CD4-positive, alpha-beta T cell treated with Interleukin-12 subunit alpha and Interleukin-12 subunit beta, for 1 hour (primary cell): Measurements from ENCODE around the gene ZSCAN9.

ENCODE experiments used
- DNase-seq: peaks from one replicate; pipeline ENCODE4 v3.0.0-alpha.2; 2020

ZSCAN9 gene

DNA sequence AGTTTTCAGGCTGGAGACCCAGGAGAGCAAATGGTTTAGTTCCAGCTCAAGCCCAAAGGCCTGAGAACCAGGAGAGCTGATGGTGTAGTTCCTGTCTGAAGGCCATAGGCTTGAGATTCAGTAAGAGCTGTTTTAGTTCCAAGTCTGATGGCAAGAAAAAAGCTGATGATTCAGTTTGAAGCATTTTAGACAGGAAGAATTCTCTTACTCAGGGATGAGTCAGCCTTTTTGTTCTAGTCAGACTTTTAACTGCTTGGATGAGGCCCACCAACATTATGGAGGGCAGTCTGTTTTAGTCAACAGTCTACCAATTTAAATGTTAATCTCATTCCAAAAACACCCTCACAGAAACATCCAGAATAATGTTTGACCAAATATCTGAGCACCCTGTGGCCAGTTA lies 44.4 kb downstream of the ZSCAN9 start:
- DNase-seq = no peak

GRCh38 chr6:28274888-28275287 lies 49.8 kb downstream of the ZSCAN9 start:
- no peak for DNase-seq

GRCh38 chr6:28277746-28278145 lies 52.7 kb downstream of the ZSCAN9 start:
- DNase-seq = no peak

DNA sequence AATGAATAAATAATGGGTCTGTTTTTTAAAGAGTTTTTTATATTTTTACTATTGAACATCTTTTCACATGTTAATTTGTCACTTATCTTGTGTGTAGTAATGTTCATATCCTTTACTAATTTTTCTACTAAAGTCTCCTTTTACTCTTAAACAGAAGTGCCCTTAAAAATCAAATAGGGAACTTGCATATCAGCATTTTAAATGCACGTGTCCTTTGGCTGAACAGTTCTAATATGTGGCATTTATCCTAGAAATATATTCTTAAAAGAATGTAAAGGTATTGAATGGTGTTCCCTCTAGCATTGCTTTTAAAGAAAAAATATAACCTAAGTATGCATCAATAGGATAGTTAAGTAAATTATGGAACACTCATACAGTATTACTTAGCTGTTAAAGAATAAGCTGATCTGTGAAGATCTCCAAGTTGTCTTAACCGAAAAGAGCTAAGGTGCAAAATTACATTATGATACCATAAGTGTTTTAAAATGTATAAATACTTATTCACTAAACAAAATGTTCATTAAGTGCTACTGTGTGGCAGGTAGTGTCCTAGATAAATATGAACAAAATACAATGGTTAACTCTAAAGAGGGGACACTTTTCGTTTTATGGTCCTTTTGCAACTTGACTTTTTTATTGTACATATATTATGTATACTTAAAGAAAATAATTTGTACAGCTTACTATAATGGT lies 55.7 kb downstream of the ZSCAN9 start:
- DNase-seq = no peak

GRCh38 chr6:28281288-28282064 lies 56.4 kb downstream of the ZSCAN9 start, which contains the start of gene PGBD1:
TSS of gene PGBD1 (plus strand) at chr6:28281572. CDS start at chr6:28283814, 2,242 bp downstream.
- peak; percentile 39 for DNase-seq

- DNase-seq = no peak
Measured at GRCh38 chr6:28282926-28283325, 57.9 kb downstream of the ZSCAN9 start.
